HepG2 (cell line): Measurements from ENCODE around the gene FAM20C.

Source experiments
- AGO1 ChIP-seq: fragments of 200-400 bp; formaldehyde crosslinking; IDR thresholded peaks from 2 replicates; pipeline ENCODE4 v1.6.1; 2017; ENCODE audit warnings: mild to moderate bottlenecking, low read depth, low read length, moderate library complexity; ENCODE audit not compliant: poor library complexity, severe bottlenecking
- CHD4 ChIP-seq: fragments of 200-600 bp; sonication (generic); IDR thresholded peaks from 2 replicates; pipeline ENCODE4 v1.7.0; 2017; ENCODE audit warnings: mild to moderate bottlenecking, low read length, borderline replicate concordance
- ELF1 ChIP-seq: sonication (generic); formaldehyde crosslinking; IDR thresholded peaks from 2 replicates; pipeline ENCODE4 v1.4.0; 2020; ENCODE audit warnings: missing genetic modification reagents
- MTF1 ChIP-seq: sonication (generic); formaldehyde crosslinking; IDR thresholded peaks from 2 replicates; pipeline ENCODE4 v1.5.0; 2020; ENCODE audit warnings: missing genetic modification reagents
- PHF21A ChIP-seq: sonication (generic); formaldehyde crosslinking; IDR thresholded peaks from 2 replicates; pipeline ENCODE4 v1.5.0; 2020; ENCODE audit warnings: mild to moderate bottlenecking, missing genetic modification reagents
- POLR2A ChIP-seq, 2 experiments: IDR thresholded peaks; 2 replicates each; pipeline ENCODE4 v1.6.1; 2011; ENCODE audit warnings: low read depth in 2 of 2, low read length in 2 of 2, mild to moderate bottlenecking in 1 of 2, moderate library complexity in 1 of 2; ENCODE audit not compliant: insufficient read depth in 1 of 2
- SMAD1 ChIP-seq: sonication (generic); formaldehyde crosslinking; IDR thresholded peaks from 2 replicates; pipeline ENCODE4 v1.4.0; 2020; ENCODE audit warnings: missing genetic modification reagents, low read depth, mild to moderate bottlenecking, borderline replicate concordance
- TP53 ChIP-seq: sonication (generic); formaldehyde crosslinking; conservative IDR thresholded peaks from 2 replicates; pipeline ENCODE4 v1.4.0; 2020; ENCODE audit warnings: missing genetic modification reagents
- ZNF234 ChIP-seq: sonication (generic); formaldehyde crosslinking; conservative IDR thresholded peaks from 2 replicates; pipeline ENCODE4 v1.5.1; 2020; ENCODE audit warnings: mild to moderate bottlenecking, missing genetic modification reagents
- ZZZ3 ChIP-seq: sonication (generic); formaldehyde crosslinking; IDR thresholded peaks from 2 replicates; pipeline ENCODE4 v1.4.0; 2020; ENCODE audit warnings: missing genetic modification reagents, mild to moderate bottlenecking, borderline replicate concordance

DNA sequence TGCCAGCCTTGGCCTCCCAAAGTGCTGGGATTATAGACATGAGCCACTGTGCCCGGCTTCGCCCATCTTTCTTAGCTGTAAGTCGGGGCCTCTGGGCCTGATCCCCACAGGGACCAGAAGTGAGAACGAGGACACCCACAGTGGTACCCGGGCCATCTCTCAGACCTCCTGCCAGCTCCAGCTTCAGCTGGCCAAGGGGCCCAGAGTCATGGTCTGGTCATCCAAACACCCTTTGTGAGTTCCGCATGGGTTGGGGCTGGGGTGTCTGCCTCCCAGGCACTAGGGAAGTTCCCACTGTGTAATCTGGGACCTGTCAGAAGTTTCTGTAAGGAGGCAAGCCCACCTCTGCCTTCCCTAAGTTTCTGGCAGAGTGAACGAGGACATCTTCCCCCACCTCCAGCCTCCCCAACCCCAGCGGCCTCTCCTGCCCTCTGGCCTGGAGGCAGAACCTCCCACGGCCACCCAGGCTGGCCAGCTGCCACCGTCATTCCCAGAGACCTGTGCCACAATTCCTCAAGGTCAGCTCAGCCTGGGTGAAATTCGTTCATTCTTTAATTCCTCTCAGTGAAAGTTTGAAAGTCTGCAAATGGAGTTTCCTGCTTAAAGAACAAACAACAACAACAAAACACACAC is 78.1 kb downstream of the FAM20C start:
- TF ChIP-seq ELF1 (CRISPR knock-in tag): no peak
- TF ChIP-seq TP53 (CRISPR knock-in tag): no peak
- no peak for TF ChIP-seq AGO1
- TF ChIP-seq ZNF234 (CRISPR knock-in tag): no peak
- no peak for TF ChIP-seq SMAD1 (CRISPR knock-in tag)
- no peak for TF ChIP-seq ZZZ3 (CRISPR knock-in tag)
- TF ChIP-seq CHD4: no peak
- TF ChIP-seq PHF21A (CRISPR knock-in tag): no peak
- no peak for TF ChIP-seq POLR2A (IDR thresholded peaks at IDR 0.05; ENCODE audit: insufficient read depth in 1 of 2, low read depth in 2 of 2, low read length in 2 of 2)
- TF ChIP-seq MTF1 (CRISPR knock-in tag): no peak
